Liver (tissue), 9 donors: ENCODE data around the gene CD300LB. TPM values are rescaled to one million over a fixed set of nuclear protein-coding genes. Genes with fewer than 3 reads are reported as not detected.

Source experiments
- DNase-seq: peaks from one replicate; pipeline ENCODE4 v3.0.0-alpha.2; 2017; ENCODE audit warnings: low spot score
- H3K27ac ChIP-seq, 2 donors: one replicate each; pipeline ENCODE4 v1.7.0; 2013; ENCODE audit warnings: inconsistent platforms in 2 of 2, low read length in 2 of 2, control low read depth in 1 of 2, low read depth in 1 of 2, mild to moderate bottlenecking in 1 of 2
- H3K27me3 ChIP-seq, 4 donors: one replicate each; pipeline versions ENCODE4 v1.6.1 to v1.7.0; 2013; ENCODE audit warnings: low read length in 3 of 4, inconsistent platforms in 1 of 4, mild to moderate bottlenecking in 1 of 4, moderate library complexity in 1 of 4; ENCODE audit not compliant: control insufficient read depth in 4 of 4, insufficient read depth in 4 of 4
- H3K36me3 ChIP-seq, 4 donors: one replicate each; pipeline versions ENCODE4 v1.6.1 to v1.7.0; 2013; ENCODE audit warnings: low read length in 3 of 4, mild to moderate bottlenecking in 3 of 4, low read depth in 1 of 4, moderate library complexity in 1 of 4; ENCODE audit not compliant: control insufficient read depth in 4 of 4, insufficient read depth in 3 of 4
- H3K4me1 ChIP-seq, 4 donors: one replicate each; pipeline versions ENCODE4 v1.6.1 to v1.7.0; 2013; ENCODE audit warnings: low read length in 3 of 4, mild to moderate bottlenecking in 3 of 4, moderate library complexity in 1 of 4; ENCODE audit not compliant: control insufficient read depth in 4 of 4, insufficient read depth in 4 of 4
- H3K4me3 ChIP-seq, 3 donors: one replicate each; pipeline versions ENCODE4 v1.6.1 to v1.7.0; 2013; ENCODE audit warnings: low read length in 3 of 3, control low read depth in 1 of 3, low read depth in 1 of 3, mild to moderate bottlenecking in 1 of 3
- H3K9ac ChIP-seq, 2 donors: one replicate each; pipeline ENCODE4 v1.7.0; 2013; ENCODE audit warnings: low read length in 2 of 2, mild to moderate bottlenecking in 2 of 2, moderate library complexity in 2 of 2, control low read depth in 1 of 2, low read depth in 1 of 2
- H3K9me3 ChIP-seq, 4 donors: one replicate each; pipeline versions ENCODE4 v1.6.1 to v1.7.0; 2013; ENCODE audit warnings: low read length in 3 of 4; ENCODE audit not compliant: control insufficient read depth in 4 of 4
- ATF3 ChIP-seq: IDR thresholded peaks from 2 replicates; pipeline ENCODE4 v1.6.1; 2016; ENCODE audit warnings: antibody characterized with exemption
- CTCF ChIP-seq: fragments of 150-350 bp; IDR thresholded peaks from 2 replicates; pipeline ENCODE4 v1.5.1; 2017; ENCODE audit warnings: improper control_type of control experiment, low read depth, low read length; ENCODE audit not compliant: missing input control
- EGR1 ChIP-seq, 2 donors: IDR thresholded peaks; 2 replicates each; pipeline ENCODE4 v1.6.1; 2016 to 2018; ENCODE audit warnings: antibody characterized with exemption in 2 of 2, low read depth in 2 of 2
- FOXA1 ChIP-seq: IDR thresholded peaks from 2 replicates; pipeline ENCODE4 v1.6.1; 2016; ENCODE audit warnings: antibody characterized with exemption
- FOXA2 ChIP-seq: IDR thresholded peaks from 2 replicates; pipeline ENCODE4 v1.6.1; 2016; ENCODE audit warnings: antibody characterized with exemption
- GABPA ChIP-seq, 2 donors: IDR thresholded peaks in 1 of 2; conservative IDR thresholded peaks in 1 of 2; 2 replicates each; pipeline ENCODE4 v1.6.1; 2016; ENCODE audit warnings: antibody characterized with exemption in 2 of 2, mild to moderate bottlenecking in 1 of 2, moderate library complexity in 1 of 2
- HNF4A ChIP-seq, 2 donors: conservative IDR thresholded peaks; 2 replicates each; pipeline ENCODE4 v1.6.1; 2016; ENCODE audit warnings: antibody characterized with exemption in 2 of 2, mild to moderate bottlenecking in 2 of 2
- HNF4G ChIP-seq: IDR thresholded peaks from 2 replicates; pipeline ENCODE4 v1.6.1; 2016; ENCODE audit warnings: antibody characterized with exemption
- JUND ChIP-seq, 2 donors: IDR thresholded peaks; 2 replicates each; pipeline ENCODE4 v1.6.1; 2016; ENCODE audit warnings: antibody characterized with exemption in 2 of 2
- MAX ChIP-seq: IDR thresholded peaks from 2 replicates; pipeline ENCODE4 v1.6.1; 2016; ENCODE audit warnings: antibody characterized with exemption
- NR2F2 ChIP-seq: IDR thresholded peaks from 2 replicates; pipeline ENCODE4 v1.6.1; 2016; ENCODE audit warnings: antibody characterized with exemption
- RAD21 ChIP-seq, 2 donors: IDR thresholded peaks; 2 replicates each; pipeline ENCODE4 v1.6.1; 2016; ENCODE audit warnings: antibody characterized with exemption in 2 of 2, mild to moderate bottlenecking in 2 of 2
- REST ChIP-seq: IDR thresholded peaks from 2 replicates; pipeline ENCODE4 v1.6.1; 2016; ENCODE audit warnings: antibody characterized with exemption, mild to moderate bottlenecking
- RXRA ChIP-seq, 2 donors: IDR thresholded peaks; 2 replicates each; pipeline ENCODE4 v1.6.1; 2017 to 2018; ENCODE audit warnings: antibody characterized with exemption in 2 of 2, mild to moderate bottlenecking in 1 of 2
- SP1 ChIP-seq: IDR thresholded peaks from 2 replicates; pipeline ENCODE4 v1.6.1; 2018; ENCODE audit warnings: antibody characterized with exemption, mild to moderate bottlenecking
- TAF1 ChIP-seq: conservative IDR thresholded peaks from 2 replicates; pipeline ENCODE4 v1.6.1; 2016; ENCODE audit warnings: antibody characterized with exemption, mild to moderate bottlenecking
- YY1 ChIP-seq: IDR thresholded peaks from 2 replicates; pipeline ENCODE4 v1.6.1; 2016; ENCODE audit warnings: antibody characterized with exemption, mild to moderate bottlenecking
- ZBTB33 ChIP-seq: IDR thresholded peaks from 2 replicates; pipeline ENCODE4 v1.6.1; 2016; ENCODE audit warnings: antibody characterized with exemption
- WGBS: extraction: QIAGEN DNeasy Blood & Tissue Kit; methylation state at CpG from one replicate; pipeline ENCODE4 v1.1.7; 2013; 5-methylcytosine and 5-hydroxymethylcytosine counted together
- polyA plus RNA-seq, 2 donors: library from polyadenylated mRNA; stranded (reverse) in 1 of 2; unstranded in 1 of 2; fragments of 200-250 nt in 1 of 2; fragments of >200 nt in 1 of 2; fragmentation: Nextera tagmentation in 1 of 2; extraction: Ambion mirVana in 1 of 2; gene quantifications; one replicate each; pipeline versions ENCODE4 v1.2.1 to v1.2.3, GENCODE V29; 2013 to 2015
- total RNA-seq, 2 donors: library from RNA; depleted of rRNA; stranded (reverse); fragments of >200 nt; gene quantifications; one replicate each; pipeline ENCODE4 v1.2.3, GENCODE V29; 2014
- donor health status: healthy.
- donor health status: healthy.
- donor health status: healthy.
- donor health status: healthy.
- donor health status: healthy.

Gene CD300LB
- total and polyA plus RNA-seq, 4 donors: 0.08 to 0.33 (median 0.09) TPM; not detected in 1

GRCh38 chr17:74543406-74543805, 12.1 kb upstream of the CD300LB start (continued):
- TF ChIP-seq RAD21 (IDR thresholded peaks at IDR 0.05) (no peak), RXRA (IDR thresholded peaks at IDR 0.05) (no peak), NR2F2 (no peak), FOXA2 (no peak)

GRCh38 chr17:74542727-74543383, 11.6 kb upstream of the CD300LB start:
- TF ChIP-seq RAD21 (IDR thresholded peaks at IDR 0.05): no peak
- TF ChIP-seq RXRA (IDR thresholded peaks at IDR 0.05): no peak
- TF ChIP-seq SP1: no peak
- TF ChIP-seq NR2F2: no peak
- TF ChIP-seq REST: no peak
- TF ChIP-seq JUND (IDR thresholded peaks at IDR 0.05): no peak
- no peak for TF ChIP-seq HNF4G
- TF ChIP-seq YY1: no peak
- no peak for TF ChIP-seq HNF4A (conservative IDR thresholded peaks at IDR 0.05)
- TF ChIP-seq GABPA (IDR thresholded peaks at IDR 0.05 in 1 of 2, conservative IDR thresholded peaks at IDR 0.05 in 1 of 2): no peak
- TF ChIP-seq FOXA1: no peak
- TF ChIP-seq MAX: no peak
- no peak for TF ChIP-seq TAF1
- TF ChIP-seq CTCF: no peak
- no peak for TF ChIP-seq FOXA2
- TF ChIP-seq ZBTB33: no peak
- no peak for TF ChIP-seq ATF3
- TF ChIP-seq EGR1 (IDR thresholded peaks at IDR 0.05; ENCODE audit: low read depth in 2 of 2): no peak
- Histone ChIP-seq H3K36me3 (no peaks in the 10 kb centered on the region), H3K4me1 (peaks cover 0 to 4% (median 0%) of the 10 kb centered on the region in 4 donors), H3K4me3 (no peak overlapping the region), H3K27ac (no peak overlapping the region), H3K9ac (no peak overlapping the region), H3K9me3 (no peaks in the 10 kb centered on the region), H3K27me3 (no peaks in the 10 kb centered on the region)
- DNase-seq: no peak
- WGBS: 84% methylated on average over 17 of the region's 17 CpGs
